Measurements from ENCODE around the gene KCTD20.

KCTD20 gene

DNA sequence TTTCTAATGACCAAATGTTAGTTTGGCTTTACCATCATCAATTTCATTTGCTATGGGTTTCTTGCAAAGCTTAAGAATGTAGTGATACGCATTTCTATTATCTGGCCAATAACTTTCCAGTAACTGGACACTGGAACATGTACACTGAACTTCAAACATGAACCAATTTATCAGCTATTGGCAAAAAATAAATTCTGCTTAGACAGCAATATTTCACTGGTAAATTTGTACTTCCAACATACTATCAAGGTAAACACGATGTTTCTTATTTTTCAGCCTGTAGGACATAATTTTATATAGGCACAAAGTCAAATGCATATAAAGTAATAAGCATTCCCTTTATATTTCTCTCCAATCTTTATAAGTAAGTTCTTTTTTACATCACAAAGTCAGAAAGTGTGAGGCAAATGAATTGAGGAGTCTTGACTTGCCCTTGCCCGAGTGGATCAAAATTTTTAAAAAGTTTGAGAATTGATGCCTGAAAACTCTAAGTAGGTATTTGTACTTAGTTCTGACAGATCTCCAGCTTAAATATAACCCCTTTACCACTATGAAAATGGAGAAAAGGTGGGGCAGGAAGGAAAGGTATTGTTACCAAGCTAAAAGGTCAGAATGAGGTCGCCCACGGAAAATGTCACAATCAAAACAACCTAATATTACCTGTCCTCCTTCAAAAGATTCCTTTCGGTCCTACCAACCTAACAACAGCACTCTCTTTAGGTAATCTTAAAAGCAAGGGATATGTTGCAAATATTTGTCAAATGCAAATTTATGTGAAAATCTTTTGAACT is 63.1 kb downstream of the KCTD20 start:
- Mint-ChIP-seq H3K27me3 (no peaks in the 10 kb centered on the region), H3K36me3 (ENCODE audit: insufficient read depth) (peaks cover 63% of the 10 kb centered on the region), H3K4me3 (peak overlapping the region; percentile 6), H3K27ac (ENCODE audit: low read depth) (peak overlapping the region; percentile 35), H3K9me3 (no peaks in the 10 kb centered on the region), H3K4me1 (peaks cover 26% of the 10 kb centered on the region)
- ATAC-seq (replicated peaks; ENCODE audit: extremely low read depth, poor library complexity, severe bottlenecking) (no peak), DNase-seq (ENCODE audit: low spot score in 2 of 2) (no peak)

- Mint-ChIP-seq H3K36me3 (ENCODE audit: insufficient read depth) (peaks cover 65% of the 10 kb centered on the region), H3K4me1 (peaks cover 26% of the 10 kb centered on the region), H3K27ac (ENCODE audit: low read depth) (no peak overlapping the region), H3K9me3 (no peaks in the 10 kb centered on the region), H3K4me3 (peak overlapping the region; percentile 6), H3K27me3 (no peaks in the 10 kb centered on the region)
- DNase-seq (ENCODE audit: low spot score in 2 of 2) = no peak
- ATAC-seq (replicated peaks; ENCODE audit: extremely low read depth, poor library complexity, severe bottlenecking) = no peak
Observed at GRCh38 chr6:36506611-36507010, 63.8 kb downstream of the KCTD20 start.

DNA sequence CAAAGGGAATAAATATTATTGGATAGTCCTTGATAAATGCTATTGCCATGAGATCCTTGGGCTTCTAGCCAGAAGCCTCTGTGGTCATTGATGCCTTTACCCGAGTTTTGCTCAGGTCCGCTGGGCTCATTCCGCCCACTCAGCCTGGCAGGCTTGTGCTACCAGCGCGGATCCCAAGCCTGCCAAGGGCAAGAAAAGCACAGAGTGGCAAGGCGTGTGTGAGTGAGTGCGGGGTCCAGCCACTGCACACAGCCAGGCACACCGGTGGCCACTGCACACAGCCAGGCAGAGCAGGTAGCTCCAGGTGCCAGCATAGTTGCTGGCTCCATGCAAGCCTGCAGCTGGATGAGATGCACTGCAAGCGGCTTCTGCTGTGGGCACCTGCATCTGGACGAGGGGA is 65.7 kb downstream of the KCTD20 start:
- peaks cover 26% of the 10 kb centered on the region for H3K4me1 Mint-ChIP-seq
- H3K36me3 Mint-ChIP-seq (ENCODE audit: insufficient read depth) = peaks cover 71% of the 10 kb centered on the region
- no peaks in the 10 kb centered on the region for H3K9me3 Mint-ChIP-seq
- no peak overlapping the region for H3K27ac Mint-ChIP-seq (ENCODE audit: low read depth)
- DNase-seq (ENCODE audit: low spot score in 2 of 2) (no peak), ATAC-seq (replicated peaks; ENCODE audit: extremely low read depth, poor library complexity, severe bottlenecking) (no peak)
- H3K27me3 Mint-ChIP-seq = no peaks in the 10 kb centered on the region
- H3K4me3 Mint-ChIP-seq = no peak overlapping the region

DNA sequence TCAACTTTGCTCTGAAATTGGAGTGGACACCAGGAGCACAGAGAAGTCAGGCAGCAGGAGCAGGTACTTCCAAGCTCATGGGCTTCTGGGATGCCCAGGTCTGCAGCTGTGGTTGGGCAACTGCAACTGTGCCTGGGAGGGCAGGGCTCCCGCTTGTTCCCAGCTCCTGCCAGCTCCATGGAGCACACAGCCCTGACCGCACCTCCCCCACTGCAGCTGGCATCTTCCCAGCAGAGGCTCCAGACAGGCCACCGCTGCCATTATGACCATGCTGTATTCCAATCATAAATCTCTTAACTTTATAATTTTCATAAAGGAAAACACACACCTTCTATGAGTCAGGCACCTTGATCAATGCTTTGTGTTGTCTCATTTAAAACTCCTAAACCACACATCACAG is 67.6 kb downstream of the KCTD20 start:
- Mint-ChIP-seq H3K9me3 (no peaks in the 10 kb centered on the region), H3K36me3 (ENCODE audit: insufficient read depth) (peaks cover 69% of the 10 kb centered on the region), H3K4me3 (no peak overlapping the region), H3K27me3 (no peaks in the 10 kb centered on the region), H3K27ac (ENCODE audit: low read depth) (no peak overlapping the region), H3K4me1 (peaks cover 19% of the 10 kb centered on the region)
- ATAC-seq (replicated peaks; ENCODE audit: extremely low read depth, poor library complexity, severe bottlenecking) (no peak), DNase-seq (ENCODE audit: low spot score in 2 of 2) (no peak)

DNA sequence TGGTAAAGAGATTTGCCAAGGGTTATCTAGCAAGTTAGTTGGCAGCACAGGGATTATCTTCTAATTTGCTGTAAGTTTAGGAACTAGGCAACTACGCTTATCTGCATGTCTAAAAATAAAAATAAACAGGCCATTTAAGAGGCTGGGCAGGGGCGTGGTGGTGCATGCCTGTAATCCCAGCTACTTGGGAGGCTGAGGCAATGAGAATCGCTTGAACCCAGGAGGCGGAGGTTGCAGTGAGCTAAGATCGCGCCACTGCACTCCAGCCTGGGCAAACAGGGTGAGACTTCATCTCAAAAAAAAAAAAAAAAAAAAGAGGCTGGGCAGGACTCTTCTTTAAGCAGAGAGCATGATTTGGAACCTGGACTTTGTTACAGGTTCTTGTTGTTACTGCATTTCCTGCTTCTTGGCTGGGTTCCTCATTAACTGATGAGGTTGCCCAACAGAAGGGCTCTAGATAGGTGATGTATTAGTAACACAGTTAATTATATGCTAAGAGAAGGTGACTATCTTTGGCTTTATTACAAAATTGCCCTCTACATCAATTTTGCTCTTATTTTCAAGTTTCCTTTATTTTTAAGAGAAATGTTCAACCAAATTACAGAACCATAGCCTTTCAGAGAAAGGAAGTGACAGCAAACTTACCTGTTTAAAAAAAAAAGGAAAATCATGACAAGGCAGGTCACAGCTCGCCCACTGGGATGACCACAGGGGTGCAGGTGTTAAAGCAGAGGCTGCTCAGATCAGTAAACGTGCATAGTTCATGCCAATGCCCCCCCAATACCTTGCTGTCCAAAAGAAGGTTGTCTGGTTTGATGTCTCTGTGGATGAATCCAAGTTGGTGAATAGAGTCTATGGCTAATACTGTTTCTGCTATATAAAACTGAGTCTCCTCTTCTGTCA is 72.0 kb downstream of the KCTD20 start:
- peaks cover 72% of the 10 kb centered on the region for H3K36me3 Mint-ChIP-seq (ENCODE audit: insufficient read depth)
- H3K27me3 Mint-ChIP-seq = no peaks in the 10 kb centered on the region
- no peaks in the 10 kb centered on the region for H3K9me3 Mint-ChIP-seq
- DNase-seq (ENCODE audit: low spot score in 2 of 2) (no peak), ATAC-seq (replicated peaks; ENCODE audit: extremely low read depth, poor library complexity, severe bottlenecking) (no peak)
- no peak overlapping the region for H3K27ac Mint-ChIP-seq (ENCODE audit: low read depth)
- no peak overlapping the region for H3K4me3 Mint-ChIP-seq
- H3K4me1 Mint-ChIP-seq = peaks cover 26% of the 10 kb centered on the region

GRCh38 chr6:36515844-36516243 is 73.0 kb downstream of the KCTD20 start:
- no peak for ATAC-seq (replicated peaks; ENCODE audit: extremely low read depth, poor library complexity, severe bottlenecking)
- no peak for DNase-seq (ENCODE audit: low spot score in 2 of 2)
- H3K27ac Mint-ChIP-seq (ENCODE audit: low read depth) = peak overlapping the region; percentile 74
- no peaks in the 10 kb centered on the region for H3K9me3 Mint-ChIP-seq
- no peak overlapping the region for H3K4me3 Mint-ChIP-seq
- no peaks in the 10 kb centered on the region for H3K27me3 Mint-ChIP-seq
- peaks cover 79% of the 10 kb centered on the region for H3K36me3 Mint-ChIP-seq (ENCODE audit: insufficient read depth)
- peaks cover 26% of the 10 kb centered on the region for H3K4me1 Mint-ChIP-seq

DNA sequence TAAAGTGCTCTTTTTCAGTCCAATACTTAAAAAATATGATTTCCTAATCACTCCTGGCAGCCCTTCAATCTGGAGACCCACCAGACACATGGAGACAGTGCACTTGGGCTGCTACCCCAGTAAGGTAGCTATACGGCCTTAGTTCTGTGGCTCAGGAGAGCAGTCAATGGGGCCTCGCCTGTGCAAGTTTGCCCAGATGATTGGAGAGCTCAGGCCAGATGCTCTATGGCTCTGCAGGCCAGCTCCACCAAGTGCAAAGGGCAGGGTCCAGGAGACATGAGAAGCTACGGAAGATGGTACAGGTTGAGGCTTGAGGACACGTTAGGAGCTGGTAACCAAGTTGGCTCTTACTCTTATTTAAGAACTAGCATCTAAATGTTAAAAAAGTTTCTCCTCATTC is 73.8 kb downstream of the KCTD20 start:
- no peaks in the 10 kb centered on the region for H3K9me3 Mint-ChIP-seq
- DNase-seq (ENCODE audit: low spot score in 2 of 2) (no peak), ATAC-seq (replicated peaks; ENCODE audit: extremely low read depth, poor library complexity, severe bottlenecking) (no peak)
- peaks cover 77% of the 10 kb centered on the region for H3K36me3 Mint-ChIP-seq (ENCODE audit: insufficient read depth)
- H3K27ac Mint-ChIP-seq (ENCODE audit: low read depth) = peak overlapping the region; percentile 74
- H3K4me3 Mint-ChIP-seq = no peak overlapping the region
- H3K27me3 Mint-ChIP-seq = no peaks in the 10 kb centered on the region
- peaks cover 26% of the 10 kb centered on the region for H3K4me1 Mint-ChIP-seq

GRCh38 chr6:36516988-36517387 is 74.2 kb downstream of the KCTD20 start:
- H3K36me3 Mint-ChIP-seq (ENCODE audit: insufficient read depth) = peaks cover 77% of the 10 kb centered on the region
- DNase-seq (ENCODE audit: low spot score in 2 of 2) (no peak), ATAC-seq (replicated peaks; ENCODE audit: extremely low read depth, poor library complexity, severe bottlenecking) (no peak)
- no peaks in the 10 kb centered on the region for H3K9me3 Mint-ChIP-seq
- no peak overlapping the region for H3K4me3 Mint-ChIP-seq
- no peaks in the 10 kb centered on the region for H3K27me3 Mint-ChIP-seq
- H3K4me1 Mint-ChIP-seq = peaks cover 26% of the 10 kb centered on the region
- peak overlapping the region; percentile 74 for H3K27ac Mint-ChIP-seq (ENCODE audit: low read depth)

- H3K27me3 Mint-ChIP-seq = no peaks in the 10 kb centered on the region
- ATAC-seq (replicated peaks; ENCODE audit: extremely low read depth, poor library complexity, severe bottlenecking) = no peak
- H3K9me3 Mint-ChIP-seq = no peaks in the 10 kb centered on the region
- H3K27ac Mint-ChIP-seq (ENCODE audit: low read depth) = peak overlapping the region; percentile 59
- H3K36me3 Mint-ChIP-seq (ENCODE audit: insufficient read depth) = peaks cover 77% of the 10 kb centered on the region
- no peak overlapping the region for H3K4me3 Mint-ChIP-seq
- no peak for DNase-seq (ENCODE audit: low spot score in 2 of 2)
- H3K4me1 Mint-ChIP-seq = peaks cover 26% of the 10 kb centered on the region
Observed at GRCh38 chr6:36517408-36517807, 74.6 kb downstream of the KCTD20 start.

DNA sequence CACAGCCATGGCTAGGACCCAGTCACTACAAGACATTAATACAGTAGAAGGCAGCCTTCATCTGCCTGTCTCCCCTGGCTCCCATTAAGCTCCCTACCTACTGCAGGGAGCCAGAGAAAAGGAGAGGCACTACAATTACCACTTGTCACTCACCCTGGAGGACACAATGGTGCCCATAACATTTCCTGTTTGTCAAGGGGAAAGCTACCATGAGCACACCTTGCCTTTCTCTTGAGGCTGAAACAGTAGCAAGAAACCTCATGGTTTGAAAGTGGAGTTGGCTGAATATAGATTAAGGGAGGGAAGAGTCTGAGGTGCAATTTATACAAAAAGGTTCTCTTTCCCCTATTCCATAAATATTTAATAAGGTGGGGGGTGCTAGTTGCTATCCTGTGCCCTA is 76.6 kb downstream of the KCTD20 start:
- no peak overlapping the region for H3K4me3 Mint-ChIP-seq
- DNase-seq (ENCODE audit: low spot score in 2 of 2) (no peak), ATAC-seq (replicated peaks; ENCODE audit: extremely low read depth, poor library complexity, severe bottlenecking) (no peak)
- no peaks in the 10 kb centered on the region for H3K27me3 Mint-ChIP-seq
- H3K4me1 Mint-ChIP-seq = peaks cover 31% of the 10 kb centered on the region
- H3K9me3 Mint-ChIP-seq = no peaks in the 10 kb centered on the region
- peaks cover 80% of the 10 kb centered on the region for H3K36me3 Mint-ChIP-seq (ENCODE audit: insufficient read depth)
- peak overlapping the region; percentile 12 for H3K27ac Mint-ChIP-seq (ENCODE audit: low read depth)

DNA sequence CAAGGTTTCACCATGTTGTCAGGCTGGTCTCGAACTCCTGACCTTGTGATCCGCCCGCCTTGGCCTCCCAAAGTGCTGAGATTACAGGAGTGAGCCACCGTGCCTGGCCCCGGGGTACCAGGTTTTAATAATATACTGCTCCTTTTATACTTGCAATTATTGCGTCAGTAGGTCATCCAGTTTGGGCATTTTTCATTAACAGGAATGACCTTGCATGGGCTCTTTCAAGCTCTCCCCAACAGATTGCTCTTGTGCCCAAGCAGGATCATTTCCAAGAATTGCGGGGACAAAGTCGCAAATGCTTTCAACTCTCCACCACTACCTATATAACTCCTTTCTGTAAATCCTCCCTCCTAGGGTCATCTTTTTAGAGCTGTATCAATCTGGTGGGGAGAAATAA is 80.7 kb downstream of the KCTD20 start:
- no peaks in the 10 kb centered on the region for H3K27me3 Mint-ChIP-seq
- DNase-seq (ENCODE audit: low spot score in 2 of 2) (no peak), ATAC-seq (replicated peaks; ENCODE audit: extremely low read depth, poor library complexity, severe bottlenecking) (no peak)
- H3K27ac Mint-ChIP-seq (ENCODE audit: low read depth) = no peak overlapping the region
- H3K4me1 Mint-ChIP-seq = peaks cover 42% of the 10 kb centered on the region
- peaks cover 92% of the 10 kb centered on the region for H3K36me3 Mint-ChIP-seq (ENCODE audit: insufficient read depth)
- H3K4me3 Mint-ChIP-seq = no peak overlapping the region
- no peaks in the 10 kb centered on the region for H3K9me3 Mint-ChIP-seq

- no peak overlapping the region for H3K27ac Mint-ChIP-seq (ENCODE audit: low read depth)
- H3K9me3 Mint-ChIP-seq = no peaks in the 10 kb centered on the region
- H3K4me3 Mint-ChIP-seq = no peak overlapping the region
- DNase-seq (ENCODE audit: low spot score in 2 of 2) (no peak), ATAC-seq (replicated peaks; ENCODE audit: extremely low read depth, poor library complexity, severe bottlenecking) (no peak)
- H3K27me3 Mint-ChIP-seq = no peaks in the 10 kb centered on the region
- peaks cover 88% of the 10 kb centered on the region for H3K36me3 Mint-ChIP-seq (ENCODE audit: insufficient read depth)
- peaks cover 41% of the 10 kb centered on the region for H3K4me1 Mint-ChIP-seq
Observed at GRCh38 chr6:36523936-36524499, 81.2 kb downstream of the KCTD20 start.
